GM21381 (cell line): Measurements from ENCODE around the gene SCUBE1.

Experiments used
- ATAC-seq: cut with Tn5 transposase; IDR thresholded peaks from one replicate; pipeline ENCODE4 v1.9.1; 2021; ENCODE audit warnings: mild to moderate bottlenecking, moderate library complexity; ENCODE audit not compliant: unreplicated experiment

The SCUBE1 gene

DNA sequence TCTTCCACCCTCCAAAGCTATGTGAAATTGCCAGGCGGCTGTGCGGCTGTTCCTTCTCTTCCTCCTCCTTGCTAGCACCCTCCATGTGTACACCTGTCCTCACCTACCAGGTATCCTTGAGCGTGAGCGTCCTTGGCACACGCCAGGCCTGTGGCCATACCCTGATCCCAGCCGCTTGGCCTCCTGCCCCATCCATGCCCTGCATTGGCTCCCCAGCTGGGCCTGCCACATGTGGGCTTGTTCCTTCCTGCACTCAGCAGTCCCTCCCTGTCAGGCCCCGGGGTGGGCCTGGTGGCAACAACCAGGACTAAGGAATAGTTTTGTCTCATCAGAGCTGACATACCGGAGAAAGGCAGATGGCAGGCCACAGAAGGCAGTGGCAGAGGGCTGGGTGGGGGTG, 40.0 kb downstream of the SCUBE1 start:
- no peak for ATAC-seq

DNA sequence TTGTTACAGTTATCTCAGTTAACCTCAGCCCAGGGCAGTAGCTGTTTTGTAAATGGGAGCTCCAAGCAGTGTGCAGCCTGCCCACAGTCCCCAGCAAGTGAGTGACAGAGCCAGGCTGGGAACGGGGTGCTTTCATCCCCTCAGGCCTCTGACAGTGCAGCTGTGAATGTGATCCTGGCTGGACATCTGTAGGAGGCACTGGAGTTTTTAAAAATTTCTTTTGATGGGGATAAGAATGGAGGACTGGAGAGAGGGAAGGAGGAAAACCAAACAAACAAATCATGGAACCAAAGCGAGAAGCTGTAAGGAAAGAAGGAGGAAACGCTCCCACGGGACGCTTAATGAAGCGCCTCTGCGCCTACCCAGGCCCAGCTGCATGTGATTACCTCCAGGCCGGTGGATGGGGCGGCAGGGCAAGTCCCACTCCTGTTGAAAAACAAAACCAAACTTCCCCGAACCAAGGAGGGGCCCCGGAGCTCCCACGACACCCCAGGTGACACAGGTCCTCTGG, 40.6 kb downstream of the SCUBE1 start:
- no peak for ATAC-seq

DNA sequence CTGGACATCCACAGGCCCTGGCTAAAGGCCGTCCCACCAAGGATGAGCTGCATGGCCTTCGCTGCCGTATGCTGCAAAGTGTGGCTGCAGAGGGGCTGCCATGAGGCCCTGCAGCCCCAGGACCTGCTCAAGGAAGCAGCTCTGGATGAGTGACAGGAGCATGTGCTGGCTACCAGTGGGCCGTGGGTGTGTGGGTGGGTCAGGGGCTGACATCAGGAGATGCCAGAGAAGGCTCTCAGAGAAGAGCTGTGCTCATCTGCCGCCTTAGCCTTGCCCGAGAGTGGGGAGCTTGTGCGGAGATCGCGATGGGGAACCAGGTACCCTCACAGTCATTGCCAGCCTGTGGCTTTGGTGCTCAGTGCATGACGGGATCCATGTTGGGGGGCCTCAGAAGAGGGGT, 41.3 kb downstream of the SCUBE1 start:
- ATAC-seq, result no peak

DNA sequence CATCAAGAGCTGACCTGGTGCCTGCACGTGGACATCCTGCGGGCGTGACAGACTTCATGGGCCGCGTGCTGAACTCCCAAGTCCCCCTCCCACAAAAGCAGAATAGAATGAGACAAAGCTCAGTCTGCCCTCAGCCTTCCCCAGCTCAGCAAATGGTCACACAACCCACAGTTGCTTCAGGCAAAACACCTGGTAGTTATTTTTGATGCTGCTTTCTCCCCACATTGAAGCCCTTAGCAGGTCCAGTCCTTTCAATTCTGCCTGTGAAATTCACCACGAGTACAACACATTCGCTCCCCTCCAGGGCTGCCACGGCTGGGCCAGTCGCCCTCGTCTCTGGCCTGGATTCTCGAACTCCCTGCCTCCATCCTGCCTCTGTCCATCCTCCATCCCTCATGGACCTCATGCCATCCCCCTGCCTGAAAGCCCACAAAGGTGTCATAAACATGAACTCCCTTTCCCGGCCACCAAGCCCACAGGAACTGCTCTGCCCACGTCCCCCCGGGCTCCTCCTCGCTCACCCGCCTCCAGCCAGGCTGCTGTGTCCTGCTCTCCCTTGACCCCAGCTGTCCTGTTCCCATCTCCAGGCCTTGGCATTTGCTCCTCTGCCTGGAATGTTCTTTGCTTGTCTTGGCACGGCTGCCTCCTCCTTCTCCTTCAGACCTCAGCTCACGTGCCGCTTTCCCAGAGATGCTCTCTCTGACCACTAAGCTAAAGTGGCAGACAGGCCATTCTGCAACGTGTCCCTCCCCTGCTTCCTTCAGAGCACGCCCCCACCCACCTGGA, 42.1 kb downstream of the SCUBE1 start:
- no peak for ATAC-seq

DNA sequence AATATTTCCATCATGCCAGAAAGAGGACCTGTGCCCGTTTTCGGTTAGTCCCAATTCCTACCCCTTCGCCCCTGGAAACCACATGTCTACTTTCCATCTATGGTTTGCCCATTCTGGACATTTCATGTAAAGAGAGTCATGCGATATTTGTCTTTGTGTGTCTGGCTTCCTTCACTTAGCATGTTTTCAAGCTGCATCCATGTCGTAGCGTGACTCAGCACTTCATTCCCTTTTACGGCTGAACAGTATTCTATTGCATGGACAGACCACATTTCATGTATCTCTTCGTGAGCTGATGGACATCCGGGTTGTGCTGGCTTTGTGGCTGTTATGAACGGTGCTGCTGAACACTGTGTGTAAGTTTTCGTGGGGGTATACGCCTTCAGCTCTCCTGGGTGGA, 43.4 kb downstream of the SCUBE1 start:
- ATAC-seq, result no peak

DNA sequence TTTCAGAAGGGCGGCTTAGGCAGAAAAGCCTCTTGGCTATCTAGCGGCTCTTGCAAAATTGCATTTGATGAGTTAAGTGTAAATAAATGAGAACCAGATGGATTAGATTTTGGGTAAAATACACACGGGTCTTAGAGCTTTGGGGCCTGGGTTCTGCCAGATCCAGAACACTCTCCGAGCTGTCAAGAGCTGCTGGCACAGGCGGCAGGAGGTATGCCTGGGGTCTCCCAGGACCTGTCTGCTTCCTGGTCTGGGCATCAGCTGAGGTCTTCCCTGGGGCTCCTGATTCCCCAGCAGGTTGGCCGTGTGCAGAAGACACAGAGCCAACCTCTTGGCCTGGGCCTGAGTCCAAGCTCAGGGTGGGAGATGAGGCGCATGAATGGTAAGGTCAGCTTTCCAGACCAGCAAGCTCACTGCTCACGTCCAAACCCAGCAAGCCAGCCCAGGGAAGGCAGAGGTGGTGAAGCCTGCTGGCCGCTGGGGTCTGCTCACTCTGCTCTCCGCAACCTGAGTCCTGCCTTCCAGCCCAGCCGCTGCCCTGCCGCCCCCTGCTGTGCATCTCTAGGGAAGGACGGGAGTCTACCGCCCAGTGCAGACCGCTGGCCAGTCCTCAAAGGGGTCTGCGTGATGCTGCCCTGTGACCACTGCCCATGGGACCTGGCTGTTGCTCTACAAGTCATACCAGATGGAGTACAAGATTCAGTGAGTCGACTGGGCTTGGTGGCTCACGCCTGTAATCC, 44.9 kb downstream of the SCUBE1 start:
- ATAC-seq, result no peak

DNA sequence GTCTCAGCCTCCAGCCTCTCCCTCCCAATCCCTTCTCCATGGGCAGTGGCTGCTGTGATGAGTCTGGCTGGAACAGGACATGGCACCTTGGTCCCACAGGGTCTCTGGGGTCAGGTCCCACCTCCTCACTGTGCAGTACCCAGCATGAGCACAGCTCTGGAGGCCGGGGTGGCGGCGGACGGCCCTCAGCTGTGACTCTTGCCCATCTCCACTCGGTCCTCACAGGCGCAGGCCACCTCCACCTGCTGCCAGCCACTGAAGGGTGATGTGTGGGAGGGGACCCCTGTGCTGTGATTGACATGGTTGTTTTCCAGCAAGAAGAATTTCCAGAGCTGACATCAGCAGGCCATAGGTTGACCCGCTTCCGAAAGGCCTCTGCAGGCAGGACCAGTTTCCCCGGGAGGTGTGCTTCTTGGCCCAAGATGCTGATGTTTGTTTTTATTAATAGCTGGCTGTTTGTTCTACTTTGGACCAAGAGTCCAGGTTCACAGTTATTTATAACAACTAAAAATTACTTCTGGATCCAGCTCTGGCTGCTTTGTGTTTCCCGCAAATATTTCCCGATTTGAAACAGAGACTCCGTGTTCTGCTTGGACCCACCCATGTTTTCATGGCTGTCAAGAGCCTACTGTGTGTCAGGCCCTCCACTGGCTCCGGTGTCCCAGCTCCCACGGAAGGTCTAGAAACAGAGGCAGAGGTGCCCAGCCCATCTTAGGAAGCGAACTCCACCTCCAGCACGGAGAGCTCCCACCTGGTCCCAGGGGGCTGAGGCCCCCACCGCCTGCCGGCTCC, 45.7 kb downstream of the SCUBE1 start:
- ATAC-seq, result no peak

DNA sequence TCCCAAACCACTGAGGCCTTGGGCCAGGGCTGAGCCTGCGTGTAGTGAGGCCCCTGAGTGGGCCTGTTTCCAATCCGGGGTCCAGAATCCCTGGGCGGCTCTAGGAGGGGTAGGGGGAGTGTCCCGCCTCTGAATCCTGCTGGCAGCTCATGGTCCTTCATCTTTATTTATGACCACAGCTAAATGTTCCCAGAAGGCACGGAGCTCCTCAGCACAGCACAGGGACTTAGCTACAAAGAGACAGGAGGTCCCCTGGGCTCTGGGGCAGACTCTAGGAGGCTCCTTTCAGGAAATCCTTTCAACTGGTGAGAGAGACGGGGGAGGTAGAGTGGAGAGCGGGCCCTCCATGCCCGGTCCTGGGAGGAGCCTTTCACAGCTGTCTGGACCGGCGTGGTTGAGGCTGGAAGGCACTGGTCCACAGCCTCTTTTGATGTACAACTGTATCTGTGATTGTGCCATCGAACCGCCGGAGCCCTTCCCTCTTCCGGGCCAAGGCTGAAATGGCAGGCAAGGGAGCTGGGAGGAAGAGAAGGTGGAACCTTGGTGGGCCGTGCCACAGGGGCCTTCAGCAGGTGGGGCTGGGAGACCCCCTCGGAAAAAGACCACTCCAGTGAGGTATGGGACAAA, 46.8 kb downstream of the SCUBE1 start:
- ATAC-seq, result no peak

DNA sequence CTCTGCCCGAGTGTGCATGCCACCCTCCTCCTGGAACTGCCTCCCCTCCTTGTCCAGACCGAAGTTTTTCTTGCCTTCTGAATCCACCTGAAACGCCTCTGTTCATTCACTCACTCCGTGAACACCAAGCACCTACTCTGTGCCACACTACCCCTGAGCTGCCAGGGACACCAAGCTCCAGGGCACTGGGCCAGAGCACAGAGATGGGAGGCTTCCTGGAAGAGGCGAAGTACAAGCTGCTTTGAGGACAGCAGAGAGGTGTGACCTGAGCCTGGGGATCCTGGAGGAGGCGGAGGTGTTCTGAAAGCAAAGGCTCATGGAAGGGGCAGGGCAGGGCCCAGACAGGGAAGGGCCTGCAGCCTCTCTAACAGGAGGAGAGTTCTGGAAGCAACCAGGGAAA, 47.5 kb downstream of the SCUBE1 start:
- ATAC-seq, result no peak

DNA sequence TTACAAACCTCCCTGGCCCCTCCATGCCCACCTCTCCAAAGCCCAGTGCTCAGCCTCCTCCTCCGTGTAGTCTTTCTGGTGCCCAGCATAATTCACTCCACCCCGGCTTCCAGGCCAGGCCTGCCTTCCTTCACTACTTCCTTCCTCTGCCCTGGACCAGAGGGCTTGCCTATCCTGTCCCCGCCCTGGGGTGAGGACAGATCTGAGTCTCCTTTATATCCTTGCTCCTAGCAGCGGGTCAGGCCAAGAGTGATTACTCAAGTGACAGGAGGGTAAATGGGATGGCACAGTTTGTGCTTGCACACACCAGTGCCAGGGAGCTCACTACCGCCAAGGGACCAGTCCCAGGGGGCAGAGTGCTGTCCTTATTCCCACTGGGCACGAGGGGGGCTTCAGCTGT, 48.0 kb downstream of the SCUBE1 start:
- no peak for ATAC-seq

DNA sequence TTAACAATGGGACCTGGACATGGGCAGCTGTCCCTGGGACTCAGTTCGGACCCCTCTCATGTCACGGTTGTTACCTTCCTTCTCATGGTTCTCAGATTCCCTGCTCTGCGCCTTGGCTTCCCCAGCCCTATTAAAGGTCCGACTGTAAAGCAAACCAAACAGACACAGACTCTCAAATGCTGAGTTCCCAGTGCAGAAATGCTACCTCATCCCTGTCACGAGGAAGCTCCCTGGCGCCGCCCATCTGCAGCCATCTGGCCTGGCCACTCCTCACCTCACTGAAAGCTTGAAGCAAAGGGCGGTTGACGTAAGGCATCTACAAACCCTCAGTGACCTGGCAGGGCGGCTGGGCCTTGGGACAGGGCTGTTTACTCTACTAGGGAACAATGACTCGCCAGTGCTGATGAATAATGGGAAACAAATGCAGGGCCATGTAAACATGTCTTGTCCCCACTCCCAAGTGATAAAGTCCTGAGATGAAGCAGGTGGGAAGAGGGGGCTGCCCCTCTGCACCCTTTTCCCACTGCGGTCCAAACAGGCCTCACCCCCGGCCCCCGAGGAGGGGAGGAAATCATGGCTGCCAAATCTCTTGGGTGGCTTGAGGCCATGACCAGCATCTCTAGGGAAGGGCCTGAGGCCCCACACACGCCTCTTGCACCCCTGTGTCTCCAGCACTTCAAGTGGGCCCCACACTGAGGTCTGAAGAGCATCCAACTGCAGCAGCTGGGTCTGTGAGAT, 49.3 kb downstream of the SCUBE1 start:
- ATAC-seq, result no peak

DNA sequence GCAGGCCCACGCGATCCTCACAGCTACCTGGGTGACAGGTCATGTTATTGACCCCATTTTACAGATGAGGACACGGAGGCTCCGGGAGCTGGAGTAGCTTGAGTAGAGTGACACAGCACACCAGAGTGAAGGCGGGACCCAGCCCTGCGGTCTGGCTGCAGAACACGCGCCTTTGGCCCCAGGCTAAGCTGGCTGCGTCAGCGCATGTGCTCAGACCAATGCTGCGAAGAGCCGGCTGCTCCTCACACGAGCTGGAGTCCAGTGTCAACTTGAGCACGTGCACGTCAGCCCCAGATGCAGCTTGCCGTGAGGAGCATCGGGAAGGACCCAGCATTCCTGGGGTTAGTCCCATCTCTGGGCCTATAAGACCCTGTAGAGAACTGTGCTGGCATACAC, 49.9 kb downstream of the SCUBE1 start:
- ATAC-seq, result no peak

DNA sequence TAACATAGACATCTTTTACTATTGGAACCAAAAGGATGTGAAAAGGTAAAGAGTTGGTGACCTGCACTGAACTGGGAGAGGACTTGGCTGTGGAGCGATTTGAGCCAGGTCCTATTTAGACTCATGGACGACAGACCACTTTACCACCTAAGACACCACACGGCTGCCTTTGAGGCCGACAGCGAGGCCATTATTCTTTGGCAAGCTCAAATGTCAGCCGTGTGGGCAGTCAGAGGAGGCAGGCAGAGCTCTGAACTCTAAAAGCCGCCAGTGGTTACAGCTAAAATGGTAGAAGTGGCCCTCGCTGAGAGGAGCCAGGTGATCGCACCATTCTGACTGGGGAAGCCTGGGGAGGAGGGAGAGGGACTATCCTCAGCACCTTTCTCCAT, 50.5 kb downstream of the SCUBE1 start:
- no peak for ATAC-seq

DNA sequence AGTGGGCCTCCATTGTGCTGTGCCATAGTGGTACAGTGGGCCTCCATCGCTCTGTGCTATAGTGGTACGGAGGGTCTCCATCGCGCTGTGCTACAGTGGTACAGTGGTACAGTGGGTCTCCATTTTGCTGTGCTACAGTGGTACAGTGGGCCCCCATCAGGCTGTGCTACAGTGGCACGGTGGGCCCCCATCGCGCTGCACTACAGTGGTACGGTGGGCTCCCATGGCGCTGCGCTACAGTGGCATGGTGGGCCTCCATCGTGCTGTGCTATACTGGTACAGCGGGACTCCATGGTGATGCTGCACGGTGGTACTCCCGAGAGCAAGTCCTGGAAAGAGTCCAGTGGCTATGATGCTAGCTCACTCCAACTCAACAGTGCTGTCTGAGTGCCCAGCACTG, 51.8 kb downstream of the SCUBE1 start:
- ATAC-seq, result no peak

DNA sequence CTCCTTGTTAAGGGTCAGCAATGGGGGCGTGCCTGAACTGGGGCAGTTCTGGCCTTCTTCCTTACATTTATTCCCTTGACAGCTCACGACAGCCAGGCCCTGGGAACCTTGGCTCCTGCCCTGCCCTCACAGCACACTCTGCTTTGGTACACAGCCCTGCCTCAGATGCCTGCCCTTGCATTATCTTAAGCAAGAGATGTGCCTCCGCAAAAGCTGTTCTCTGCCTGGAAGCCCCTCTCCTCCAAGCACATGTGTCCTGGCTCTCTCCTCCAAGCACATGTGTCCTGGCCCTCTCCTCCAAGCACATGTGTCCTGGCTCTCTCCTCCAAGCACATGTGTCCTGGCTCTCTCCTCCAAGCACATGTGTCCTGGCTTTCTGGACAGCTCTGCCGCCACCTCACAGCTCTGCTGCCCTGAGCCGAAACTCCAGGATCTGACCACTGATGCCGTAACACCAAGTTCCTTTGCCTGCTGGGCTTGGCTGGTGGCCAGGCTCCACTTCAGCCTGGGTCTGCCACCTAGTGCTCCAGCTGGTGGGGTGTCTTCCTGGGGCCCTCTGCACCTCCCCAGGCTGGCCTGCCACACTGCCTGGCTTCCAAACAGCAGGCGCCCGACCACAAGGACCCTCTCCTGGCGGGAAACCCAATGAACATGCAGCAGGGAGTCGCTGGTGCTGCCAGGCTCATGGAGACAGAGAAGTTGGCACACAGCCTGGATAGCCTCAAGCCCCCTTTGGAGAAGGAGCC, 53.0 kb downstream of the SCUBE1 start:
- ATAC-seq, result no peak

DNA sequence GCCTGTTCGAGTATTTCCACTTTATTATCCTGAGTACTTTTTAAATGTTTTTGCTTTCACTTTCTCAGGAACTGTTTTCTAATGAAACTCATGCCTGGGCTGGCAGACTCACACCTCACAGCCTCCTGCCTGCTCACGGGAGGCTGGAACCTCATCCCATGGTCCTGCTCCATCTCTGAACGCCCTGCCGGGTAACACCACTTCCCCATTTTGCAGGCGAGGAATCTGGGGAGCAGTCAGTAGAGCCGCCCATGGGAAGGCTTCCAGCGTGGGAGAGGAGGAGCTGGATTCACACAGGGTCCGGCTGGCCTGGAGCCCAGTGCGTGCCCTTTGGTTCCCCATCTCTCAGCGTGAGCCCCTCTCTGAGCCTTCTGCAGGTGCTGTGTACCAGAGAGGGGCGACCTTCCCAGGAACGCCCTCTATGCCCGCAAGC, 53.6 kb downstream of the SCUBE1 start:
- no peak for ATAC-seq

DNA sequence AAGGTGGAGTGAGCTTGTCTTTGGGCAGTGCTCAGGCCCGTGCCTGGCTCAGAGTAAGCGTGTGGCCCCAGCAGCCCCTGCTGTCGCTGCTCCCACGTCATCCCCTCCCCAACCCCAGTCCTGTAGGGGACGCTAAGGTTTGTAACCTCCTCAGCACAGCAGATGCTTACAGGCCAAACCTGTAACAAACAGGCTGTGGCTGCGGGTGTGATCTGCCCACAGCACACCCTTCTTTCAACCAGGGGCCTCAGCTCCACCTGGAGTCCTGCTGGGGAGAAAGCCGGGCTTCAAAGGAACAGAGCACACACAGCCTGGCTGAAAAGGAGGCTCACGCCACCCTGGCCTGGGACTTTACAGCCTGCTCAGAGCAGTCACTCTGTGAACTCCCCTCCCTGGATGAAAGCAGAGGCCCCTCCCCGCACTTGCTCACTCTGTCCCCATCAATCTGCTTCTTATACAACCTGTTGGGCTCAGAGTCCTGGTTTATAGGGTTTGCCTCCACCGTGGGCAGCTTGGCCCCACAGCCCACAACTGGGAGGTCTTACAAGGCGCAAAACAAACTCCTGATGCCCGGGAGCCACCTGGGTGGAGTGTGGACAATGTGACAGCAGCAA, 54.3 kb downstream of the SCUBE1 start:
- no peak for ATAC-seq

DNA sequence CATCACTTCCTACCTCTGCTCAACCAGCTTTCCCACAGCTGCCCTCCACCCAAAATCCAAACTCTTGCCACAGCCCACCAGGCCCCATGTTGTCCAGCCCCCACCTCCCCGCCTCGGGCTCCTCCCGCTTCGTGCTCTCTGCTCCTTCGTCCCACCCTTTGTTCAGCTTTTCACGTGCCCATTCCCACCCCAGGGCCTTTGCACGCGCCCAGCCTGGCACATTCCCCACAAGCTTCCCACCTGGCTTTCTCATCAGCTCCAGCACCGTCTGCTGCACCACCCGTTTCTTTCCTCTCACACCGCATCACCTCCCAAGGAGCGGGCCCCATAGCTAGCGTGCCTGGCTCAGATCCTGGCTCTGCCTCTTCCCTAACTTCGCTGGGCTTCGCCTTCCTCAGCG, 54.8 kb downstream of the SCUBE1 start:
- no peak for ATAC-seq

DNA sequence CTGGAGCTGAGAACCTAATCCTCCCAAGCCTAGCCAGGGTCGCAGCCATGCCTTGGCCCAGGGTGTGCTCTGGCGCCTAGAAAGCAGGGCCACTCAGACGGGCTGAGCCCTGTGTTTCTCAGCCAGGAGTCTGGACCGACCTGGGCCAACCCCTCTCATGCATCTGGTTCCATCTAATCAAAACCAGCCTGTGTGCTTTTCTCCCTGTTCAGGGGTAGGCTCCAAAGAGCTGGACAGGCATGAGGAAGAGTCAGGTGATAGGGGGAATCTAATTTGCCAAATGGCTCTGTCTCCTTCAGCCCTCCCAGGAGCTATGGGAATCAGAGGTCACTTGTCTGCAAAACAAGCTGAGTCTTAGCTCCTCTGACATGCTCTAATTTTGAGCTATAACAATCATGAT, 55.7 kb downstream of the SCUBE1 start:
- no peak for ATAC-seq
